Activated CD4-positive, alpha-beta T cell treated with anti-CD3 and anti-CD28 coated beads for 1 hour (primary cell): ENCODE measurements around the gene FRAS1.
"Not testable (repeated sequence)": the region's sequence is repeated elsewhere in the genome, so short reads cannot be mapped to it uniquely, and the experiment has no call there.

Experiments used
- DNase-seq: peaks from one replicate; pipeline ENCODE4 v3.0.0-alpha.2; 2020

FRAS1 gene

DNA sequence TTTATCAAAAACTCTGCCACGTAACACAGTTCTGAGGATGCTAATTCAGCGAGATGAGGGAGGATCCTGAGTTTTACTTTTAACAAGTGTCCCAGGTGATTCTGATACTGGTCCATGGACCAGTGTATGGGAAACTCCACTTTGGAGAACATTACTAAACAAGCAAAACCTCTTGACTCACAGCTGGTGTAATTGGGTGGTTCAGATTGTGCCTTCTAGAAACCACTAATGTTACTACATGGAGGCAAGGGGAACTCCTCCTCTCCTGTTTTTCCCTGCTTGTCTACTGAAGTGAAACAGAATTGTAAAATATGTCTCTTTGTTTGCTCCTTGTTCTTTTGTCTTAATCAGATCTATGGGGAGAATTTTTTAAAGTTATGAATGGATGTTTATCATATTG, 62.6 kb downstream of the FRAS1 start:
- no peak for DNase-seq

GRCh38 chr4:78120144-78120880, 63.2 kb downstream of the FRAS1 start:
- no peak for DNase-seq

GRCh38 chr4:78121338-78121904, 64.3 kb downstream of the FRAS1 start:
- DNase-seq = no peak

- DNase-seq = not testable (repeated sequence)
Measured at GRCh38 chr4:78125834-78126331, 68.8 kb downstream of the FRAS1 start.

- no peak for DNase-seq
Measured at GRCh38 chr4:78129383-78130108, 72.4 kb downstream of the FRAS1 start.

GRCh38 chr4:78131403-78131802, 74.3 kb downstream of the FRAS1 start:
- no peak for DNase-seq

GRCh38 chr4:78136109-78137081, 79.3 kb downstream of the FRAS1 start:
- DNase-seq = no peak

DNA sequence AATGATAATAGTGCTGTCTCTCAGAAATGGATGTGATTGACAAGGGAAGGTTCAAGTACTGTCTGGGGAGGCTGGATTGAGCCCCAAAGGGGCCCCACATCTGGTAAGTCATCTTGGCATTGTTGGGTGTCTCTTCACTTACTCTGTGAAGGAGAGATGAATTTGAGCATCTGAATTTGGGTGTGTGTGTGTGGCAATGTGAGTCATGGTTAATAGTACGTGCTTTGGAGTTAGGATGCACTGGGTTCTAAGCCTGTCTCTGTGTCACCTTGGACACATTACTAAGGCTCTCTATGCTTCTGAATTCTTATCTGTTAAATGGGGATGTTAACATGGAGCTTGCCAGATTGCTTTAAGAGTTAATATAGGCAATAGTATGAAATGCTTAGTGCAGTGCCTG, 80.4 kb downstream of the FRAS1 start:
- no peak for DNase-seq

DNA sequence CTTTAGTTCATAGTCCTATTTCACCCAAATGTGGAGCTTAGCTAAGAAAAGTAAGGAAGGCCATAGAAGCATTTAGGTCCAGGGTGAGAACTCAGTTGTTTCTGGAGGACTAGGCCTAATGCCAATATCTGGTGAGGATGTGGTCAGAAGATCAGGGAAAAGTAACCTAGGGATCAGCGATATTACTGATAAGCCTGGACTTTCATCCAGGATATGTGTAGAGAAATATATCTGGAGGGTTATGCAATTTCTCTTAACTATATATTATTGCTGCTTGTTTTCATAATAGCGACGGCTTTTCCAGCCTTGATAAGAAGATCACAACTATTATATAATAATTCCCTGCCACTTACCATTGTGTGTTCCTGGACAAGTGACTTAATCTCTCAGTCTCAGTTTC, 81.1 kb downstream of the FRAS1 start:
- no peak for DNase-seq

DNA sequence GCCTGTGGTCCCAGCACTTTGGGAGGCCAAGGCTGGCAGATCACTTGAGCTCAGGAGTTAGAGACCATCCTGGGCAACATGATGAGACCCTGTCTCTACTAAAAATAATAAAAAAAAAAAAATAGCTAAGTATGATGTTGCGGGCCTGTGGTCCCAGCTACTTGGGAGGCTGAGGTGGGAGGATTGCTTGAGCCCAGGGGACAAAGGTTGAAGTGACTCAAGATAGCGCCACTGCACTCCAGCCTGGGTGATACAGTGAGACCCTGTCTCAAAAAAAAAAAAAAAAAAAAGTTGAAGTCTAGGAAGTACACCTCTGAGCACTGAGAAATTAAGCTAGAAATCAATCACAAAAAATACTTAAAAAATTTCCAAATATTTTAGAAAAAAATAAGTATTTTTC, 86.5 kb downstream of the FRAS1 start:
- no peak for DNase-seq

- no peak for DNase-seq
Measured at GRCh38 chr4:78145008-78145407, 87.9 kb downstream of the FRAS1 start.

DNA sequence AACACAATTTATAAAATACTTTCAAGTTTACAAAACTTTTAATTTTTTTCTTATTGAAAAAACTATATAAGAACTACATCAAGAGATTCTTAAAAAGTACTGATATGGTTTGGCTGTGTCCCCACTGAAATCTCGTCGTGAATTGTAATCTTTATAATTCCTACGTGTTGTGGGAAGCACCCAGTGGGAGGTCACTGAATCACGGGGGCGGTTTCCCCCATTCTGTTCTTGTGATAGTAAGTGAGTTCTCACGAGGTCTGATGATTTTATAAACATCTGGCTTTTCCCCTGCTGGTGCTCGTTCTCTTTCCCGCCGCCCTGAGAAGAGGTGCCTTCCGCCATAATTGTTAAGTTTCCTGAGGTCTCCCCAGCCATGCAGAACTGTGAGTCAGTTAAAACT, 88.5 kb downstream of the FRAS1 start:
- DNase-seq = no peak

DNA sequence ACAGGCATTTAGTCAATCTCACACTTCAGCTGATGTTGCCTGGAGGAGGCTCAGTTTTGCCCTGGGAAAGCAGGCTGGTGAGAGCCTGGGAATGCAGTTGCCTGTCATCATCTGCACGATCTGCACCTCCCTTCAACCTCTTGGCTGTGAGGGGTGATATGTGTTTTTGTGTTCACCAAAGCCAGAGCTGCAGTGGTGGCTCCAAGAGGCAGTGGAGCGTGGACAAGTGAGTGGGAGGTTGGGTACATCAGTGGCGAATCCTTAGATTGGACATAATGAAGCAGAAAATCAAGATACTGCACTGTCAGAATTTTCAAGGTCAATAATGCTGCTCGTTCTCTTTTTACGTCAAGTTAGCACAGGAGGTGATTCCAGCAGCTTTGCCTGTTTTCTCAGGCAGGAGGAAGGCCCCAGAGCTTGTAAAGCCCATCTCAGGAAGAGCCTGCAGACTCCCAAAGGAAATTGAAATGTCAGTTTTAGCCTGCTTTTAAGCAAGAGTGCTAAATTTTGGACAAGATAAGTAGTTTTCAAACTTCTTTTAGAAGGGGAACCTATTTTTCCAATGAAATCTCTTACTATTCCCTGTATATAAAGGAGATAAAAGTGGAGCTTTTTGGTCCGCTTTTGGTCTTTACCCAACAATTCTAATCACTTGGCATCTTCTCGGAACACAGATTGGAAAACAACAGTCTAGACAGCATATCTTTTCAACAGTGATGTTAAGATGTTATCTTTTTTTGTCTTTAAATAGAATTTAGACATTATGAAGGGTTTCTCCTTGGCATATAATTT, 92.8 kb downstream of the FRAS1 start:
- no peak for DNase-seq

DNA sequence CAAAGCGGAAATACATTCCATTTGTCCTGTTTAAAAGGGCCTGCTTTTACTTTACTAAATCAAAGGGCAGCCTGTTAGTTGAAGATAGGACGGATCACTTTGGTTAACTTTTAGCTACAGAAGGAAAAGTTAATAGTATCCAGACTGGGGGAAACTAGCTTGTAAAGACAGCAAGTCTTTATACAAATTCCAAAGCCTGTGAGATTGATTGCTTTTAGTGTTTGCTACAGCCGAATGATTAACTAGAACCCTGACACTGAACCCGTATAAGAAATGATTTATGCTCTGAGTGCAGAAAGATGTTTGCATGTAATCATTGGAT, 93.4 kb downstream of the FRAS1 start:
- DNase-seq = no peak

DNA sequence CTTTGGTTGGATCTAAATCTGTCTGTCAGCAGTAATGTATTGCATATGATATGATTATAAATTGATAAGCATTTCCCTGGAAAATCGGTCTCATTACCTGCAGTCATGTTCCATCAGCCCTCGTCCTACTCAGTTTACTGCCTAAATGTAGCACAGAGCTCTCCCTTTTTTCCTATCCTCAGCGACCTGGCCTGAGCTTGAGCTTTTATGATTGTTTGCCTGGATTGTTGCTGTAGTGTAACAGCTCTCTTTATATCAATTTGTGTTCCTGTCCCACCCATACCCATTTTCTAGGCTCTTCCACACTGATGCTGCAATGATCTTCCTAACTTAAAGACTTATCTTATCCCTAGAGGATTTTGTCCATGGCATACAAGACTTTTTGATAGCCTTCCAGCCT, 95.7 kb downstream of the FRAS1 start:
- DNase-seq = no peak

- no peak for DNase-seq
Measured at GRCh38 chr4:78154972-78155590, 98.0 kb downstream of the FRAS1 start.

- no peak for DNase-seq
Measured at GRCh38 chr4:78155616-78156105, 98.5 kb downstream of the FRAS1 start.

DNA sequence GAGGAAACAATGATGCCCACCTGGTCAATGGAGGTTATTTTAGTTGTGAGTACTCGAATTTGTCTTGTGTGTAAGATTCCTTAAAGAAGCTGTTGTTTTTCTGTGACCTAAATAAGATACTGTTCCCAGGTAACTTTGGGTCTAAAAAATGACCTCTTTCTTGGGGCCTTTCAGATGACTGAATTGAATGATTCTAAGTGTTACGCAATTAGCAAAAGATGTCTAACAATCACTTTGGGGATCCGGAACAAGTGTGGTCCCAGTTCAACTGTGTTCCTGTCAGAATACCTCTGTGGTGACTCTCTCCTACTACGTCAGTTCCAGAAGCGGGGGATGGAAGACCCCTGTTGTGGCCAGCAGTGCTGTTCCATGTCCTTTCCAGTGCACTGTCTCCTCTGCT, 99.4 kb downstream of the FRAS1 start:
- DNase-seq = no peak

- DNase-seq = no peak
Measured at GRCh38 chr4:78162342-78162741, 105.2 kb downstream of the FRAS1 start.

DNA sequence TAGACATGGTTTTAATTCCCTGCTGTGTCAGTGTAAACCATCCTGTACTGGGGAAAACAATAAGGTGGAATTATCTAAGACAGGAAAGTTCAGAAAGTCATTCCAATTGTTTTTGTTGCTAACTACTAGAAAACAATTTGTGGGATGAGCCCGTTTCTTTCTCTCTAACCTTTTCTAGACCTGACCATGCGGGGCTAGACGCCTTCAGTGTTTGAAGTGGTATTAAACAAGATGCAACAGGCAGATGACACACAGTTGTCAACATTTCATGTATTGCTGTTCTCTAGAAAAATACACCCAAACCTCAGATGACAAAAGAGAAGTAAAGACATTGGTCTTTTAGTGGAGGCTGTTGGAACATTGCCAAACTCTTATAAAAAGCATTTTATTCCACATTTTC, 105.7 kb downstream of the FRAS1 start:
- DNase-seq = no peak

GRCh38 chr4:78165758-78166157, 108.6 kb downstream of the FRAS1 start:
- DNase-seq = no peak

- DNase-seq = no peak
Measured at GRCh38 chr4:78166622-78167021, 109.5 kb downstream of the FRAS1 start.
